B cell (primary cell): Measurements from ENCODE around the gene RFX3. TPM values are rescaled to one million over a fixed set of nuclear protein-coding genes. Genes with fewer than 3 reads are reported as not detected.

Experiments used
- ATAC-seq: fragments of 200-7000 bp; cut with Tn5 transposase; one replicate; pipeline ENCODE4 v1.10.0; 2021; ENCODE audit warnings: low read depth, mild to moderate bottlenecking, moderate number of reproducible peaks, moderate library complexity
- CTCF ChIA-PET: fragments of 350-600 bp; sonication (Branson Sonifier 250); formaldehyde crosslinking; loops from one replicate; lab custom pipeline; 2021; ENCODE audit warnings: antibody characterized with exemption, inconsistent platforms; lab: Charles Lee
- POLR2A ChIA-PET: fragments of 350-600 bp; sonication (Branson Sonifier 250); formaldehyde crosslinking; loops from one replicate; lab custom pipeline; 2021; ENCODE audit warnings: antibody characterized with exemption; lab: Charles Lee
- DNase-seq: peaks from one replicate; pipeline ENCODE4 v3.0.0; 2013
- H2AFZ ChIP-seq: 2 replicates; pipeline ENCODE4 v1.6.1; 2012; ENCODE audit warnings: mild to moderate bottlenecking, low read depth, low read length; ENCODE audit not compliant: insufficient read depth, poor library complexity, severe bottlenecking
- H3K27ac ChIP-seq, 2 donors: 1 replicate in 1 of 2; 2 replicates in 1 of 2; pipeline ENCODE4 v1.5.1; 2012 to 2013; ENCODE audit warnings: low read length in 2 of 2, mild to moderate bottlenecking in 2 of 2, moderate library complexity in 1 of 2
- H3K27me3 ChIP-seq, 4 experiments: fragments of 200-600 bp in 1 of 4; sonication (generic) in 1 of 4; replicated peaks in 1 of 4; 1 replicate in 2 of 4; 2 replicates in 2 of 4; pipeline versions ENCODE4 v1.6.1 to v1.7.0; 2013 to 2016; ENCODE audit warnings: low read length in 3 of 4, mild to moderate bottlenecking in 2 of 4, mixed read lengths in 1 of 4, moderate library complexity in 1 of 4; ENCODE audit not compliant: insufficient read depth in 4 of 4, control insufficient read depth in 3 of 4; ENCODE audit errors: control extremely low read depth in 1 of 4
- H3K36me3 ChIP-seq, 2 experiments: replicated peaks in 1 of 2; 1 replicate in 1 of 2; 2 replicates in 1 of 2; pipeline versions ENCODE4 v1.6.1 to v1.7.1; 2013; ENCODE audit warnings: low read length in 1 of 2; ENCODE audit not compliant: insufficient read depth in 2 of 2, control insufficient read depth in 1 of 2; ENCODE audit errors: control extremely low read depth in 1 of 2, extremely low read depth in 1 of 2
- H3K4me1 ChIP-seq, 2 donors: fragments of 200-600 bp in 1 of 2; sonication (generic) in 1 of 2; 1 replicate in 1 of 2; 2 replicates in 1 of 2; pipeline versions ENCODE4 v1.5.1 to v1.6.1; 2013 to 2017; ENCODE audit warnings: low read length in 2 of 2; ENCODE audit not compliant: control insufficient read depth in 2 of 2, insufficient read depth in 2 of 2
- H3K4me2 ChIP-seq: replicated peaks from 2 replicates; pipeline ENCODE3; 2012; ENCODE audit warnings: mild to moderate bottlenecking, low read depth, low read length; ENCODE audit not compliant: poor library complexity, severe bottlenecking
- H3K4me3 ChIP-seq, 5 experiments: fragments of 200-600 bp in 1 of 5; sonication (generic) in 1 of 5; 1 replicate in 3 of 5; 2 replicates in 2 of 5; pipeline versions ENCODE4 v1.5.1 to v1.7.0; 2011 to 2016; ENCODE audit warnings: low read length in 4 of 5, mild to moderate bottlenecking in 4 of 5, low read depth in 2 of 5, control low read depth in 1 of 5, moderate library complexity in 1 of 5; ENCODE audit not compliant: insufficient read depth in 1 of 5; ENCODE audit errors: control extremely low read depth in 1 of 5, extremely low read depth in 1 of 5
- H3K79me2 ChIP-seq: fragments of 200-600 bp; sonication (generic); one replicate; pipeline ENCODE4 v1.6.0; 2016; ENCODE audit warnings: low read length; ENCODE audit not compliant: control insufficient read depth, insufficient read depth
- H3K9ac ChIP-seq: fragments of 200-600 bp; sonication (generic); 2 replicates; pipeline ENCODE4 v1.6.1; 2017; ENCODE audit warnings: mild to moderate bottlenecking, low read length, moderate library complexity
- H3K9me3 ChIP-seq, 3 donors: one replicate each; pipeline versions ENCODE4 v1.6.1 to v1.7.1; 2013; ENCODE audit warnings: low read length in 2 of 3; ENCODE audit not compliant: control insufficient read depth in 2 of 3, insufficient read depth in 1 of 3; ENCODE audit errors: control extremely low read depth in 1 of 3
- H4K20me1 ChIP-seq: 2 replicates; pipeline ENCODE4 v1.6.0; 2012; ENCODE audit warnings: mild to moderate bottlenecking, low read length; ENCODE audit not compliant: insufficient read depth, control insufficient read depth, poor library complexity, severe bottlenecking
- H3K27ac Mint-ChIP-seq: one replicate; pipeline ENCODE4 v1.8.0; 2021; ENCODE audit warnings: mixed read lengths
- H3K27me3 Mint-ChIP-seq: one replicate; pipeline ENCODE4 v1.8.0; 2021; ENCODE audit warnings: mixed read lengths
- H3K4me1 Mint-ChIP-seq: one replicate; pipeline ENCODE4 v1.8.0; 2021; ENCODE audit warnings: mixed read lengths
- H3K4me3 Mint-ChIP-seq: one replicate; pipeline ENCODE4 v1.8.0; 2021; ENCODE audit warnings: mixed read lengths
- H3K9me3 Mint-ChIP-seq: one replicate; pipeline ENCODE4 v1.8.0; 2022; ENCODE audit warnings: mixed read lengths; ENCODE audit not compliant: insufficient read depth
- CTCF ChIP-seq: fragments of 200-600 bp; IDR thresholded peaks from one replicate; pipeline ENCODE4 v1.8.0; 2022; ENCODE audit warnings: antibody characterized with exemption, mild to moderate bottlenecking
- EZH2 ChIP-seq: IDR thresholded peaks from 2 replicates; pipeline ENCODE4 v1.6.1; 2012; ENCODE audit warnings: borderline replicate concordance, low read depth, mild to moderate bottlenecking, moderate library complexity, low read length; ENCODE audit not compliant: insufficient read depth, poor library complexity, severe bottlenecking
- WGBS: methylation state at CpG from one replicate; pipeline ENCODE4 v1.1.5; 2013; ENCODE audit warnings: missing lambda C conversion rate; ENCODE audit not compliant: insufficient coverage; 5-methylcytosine and 5-hydroxymethylcytosine counted together
- intact Hi-C: fragments of 100-400 bp; cut with micrococcal nuclease; formaldehyde crosslinking; loops from one replicate; pipeline ENCODE4 v1.10.0; 2022
- polyA plus RNA-seq: library from polyadenylated mRNA; depleted of rRNA; stranded (reverse); fragments of >200 nt; gene quantifications from 2 replicates; pipeline ENCODE4 v1.2.3, GENCODE V29; 2012
- total RNA-seq, 2 donors: library from RNA; stranded (reverse); fragments of 120-200 nt in 1 of 2; gene quantifications; 1 replicate in 1 of 2; 2 replicates in 1 of 2; pipeline versions ENCODE4 v1.2.3 to v1.2.4, GENCODE V29; 2013 to 2022

Gene RFX3
- total and polyA plus RNA-seq, 2 donors (not counting 1 experiment from before 2014, with no cell fraction given), result 6.1 to 39.1 TPM

DNA sequence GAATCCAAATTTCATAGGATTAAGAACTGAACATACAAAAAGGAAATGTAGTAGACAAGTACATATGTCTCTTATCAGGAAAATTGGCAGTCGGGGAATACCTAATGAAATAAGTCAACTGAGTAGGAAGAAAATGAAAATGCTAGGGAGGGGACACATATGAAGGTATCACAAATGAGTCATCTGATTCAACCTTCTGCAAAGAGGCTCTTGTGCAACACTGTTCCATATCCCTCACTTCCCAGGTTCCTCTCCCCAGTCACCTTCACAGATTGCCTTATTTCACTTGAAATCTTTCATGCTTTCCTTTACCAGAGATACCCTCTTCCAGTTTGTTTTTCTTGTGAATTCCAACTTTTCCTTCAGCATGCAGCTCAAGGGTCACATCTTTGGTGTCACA is 139.0 kb downstream of the RFX3 start:
- POLR2A ChIA-PET, result no interaction called here
- CTCF ChIA-PET, result no interaction called here

DNA sequence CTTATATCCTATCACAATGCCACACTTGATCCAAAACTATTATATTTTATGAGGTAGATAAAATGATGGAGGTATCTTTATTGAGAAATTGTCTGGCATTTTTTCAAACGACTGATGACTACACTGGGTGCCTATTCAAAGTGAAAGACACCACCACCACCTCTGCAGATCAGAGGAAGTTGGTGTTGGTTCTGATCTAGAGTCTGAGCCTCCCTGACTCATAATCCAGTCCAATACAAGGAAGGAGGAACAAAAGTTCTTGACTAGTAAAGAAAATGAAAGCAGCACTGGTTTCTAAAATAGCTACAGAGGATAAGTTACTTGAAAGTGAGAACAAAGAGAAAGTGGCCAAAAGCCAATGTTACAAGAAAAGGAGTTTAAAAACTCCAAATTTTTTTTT is 139.9 kb downstream of the RFX3 start:
- no peaks in the 10 kb centered on the region for H3K36me3 ChIP-seq
- no peak overlapping the region for H3K4me2 ChIP-seq
- Mint-ChIP-seq H3K4me3 (no peak overlapping the region), H3K27ac (no peak overlapping the region), H3K9me3 (no peaks in the 10 kb centered on the region), H3K4me1 (peaks cover 16% of the 10 kb centered on the region), H3K27me3 (no peaks in the 10 kb centered on the region)
- ATAC-seq (no peak), DNase-seq (no peak)
- H3K4me3 ChIP-seq, result no peak overlapping the region
- H3K9me3 ChIP-seq, result peaks cover 0 to 4% (median 0%) of the 10 kb centered on the region in 3 donors
- intact Hi-C loops, result no loop called here
- no peaks in the 10 kb centered on the region for H3K27me3 ChIP-seq
- TF ChIP-seq EZH2, result no peak
- TF ChIP-seq CTCF, result no peak
- H3K9ac ChIP-seq, result no peak overlapping the region
- no peaks in the 10 kb centered on the region for H4K20me1 ChIP-seq
- POLR2A ChIA-PET, result no interaction called here
- no peak overlapping the region for H3K27ac ChIP-seq
- H2AFZ ChIP-seq, result no peak overlapping the region
- WGBS, result no CpG with 5 or more reads among the region's 1 CpG
- H3K4me1 ChIP-seq, result no peaks in the 10 kb centered on the region
- CTCF ChIA-PET, result no interaction called here
- peaks cover 18% of the 10 kb centered on the region for H3K79me2 ChIP-seq

More for the DNA sequence above, 139.0 kb downstream of the RFX3 start:
- Mint-ChIP-seq H3K4me1 (peaks cover 16% of the 10 kb centered on the region), H3K4me3 (no peak overlapping the region), H3K27ac (no peak overlapping the region), H3K9me3 (no peaks in the 10 kb centered on the region), H3K27me3 (no peaks in the 10 kb centered on the region)
- DNase-seq (no peak), ATAC-seq (no peak)
- Histone ChIP-seq H3K4me3 (no peak overlapping the region), H3K27me3 (no peaks in the 10 kb centered on the region), H3K9me3 (peaks cover 0 to 4% (median 0%) of the 10 kb centered on the region in 3 donors), H2AFZ (no peak overlapping the region), H3K36me3 (peaks cover under 1 to 2% of the 10 kb centered on the region in 2 experiments), H3K79me2 (peaks cover 18% of the 10 kb centered on the region), H3K4me2 (no peak overlapping the region), H3K4me1 (no peaks in the 10 kb centered on the region), H3K9ac (no peak overlapping the region), H4K20me1 (no peaks in the 10 kb centered on the region), H3K27ac (no peak overlapping the region)
- intact Hi-C loops, result no loop called here
- WGBS, result no CpG with 5 or more reads among the region's 1 CpG
- TF ChIP-seq EZH2, result no peak
- no peak for TF ChIP-seq CTCF
